Type B pancreatic cell (in vitro differentiated cells): ENCODE data around the gene USP19. TPM values are rescaled to one million over a fixed set of nuclear protein-coding genes. Genes with fewer than 3 reads are reported as not detected.

Source experiments
- DNase-seq: peaks from one replicate; pipeline ENCODE4 v3.0.0; 2021; ENCODE audit warnings: mixed read lengths; ENCODE audit not compliant: unreplicated experiment; ENCODE audit errors: extremely low spot score
- H3K27ac Mint-ChIP-seq: 2 replicates; pipeline ENCODE4 v1.8.0; 2021; ENCODE audit warnings: mild to moderate bottlenecking, mixed read lengths
- H3K27me3 Mint-ChIP-seq: 2 replicates; pipeline ENCODE4 v1.8.0; 2021; ENCODE audit warnings: mixed read lengths
- H3K36me3 Mint-ChIP-seq: 2 replicates; pipeline ENCODE4 v1.8.0; 2021; ENCODE audit warnings: mixed read lengths
- H3K4me1 Mint-ChIP-seq: one replicate; pipeline ENCODE4 v1.8.0; 2021; ENCODE audit warnings: mixed read lengths; ENCODE audit not compliant: unreplicated experiment
- H3K4me3 Mint-ChIP-seq: 2 replicates; pipeline ENCODE4 v1.8.0; 2021; ENCODE audit warnings: mild to moderate bottlenecking, mixed read lengths
- H3K9me3 Mint-ChIP-seq: 2 replicates; pipeline ENCODE4 v1.8.0; 2021; ENCODE audit warnings: mixed read lengths
- total RNA-seq: library from RNA; stranded (reverse); gene quantifications from 2 replicates; pipeline ENCODE4 v1.2.1, GENCODE V29; 2021; ENCODE audit warnings: low replicate concordance
- TF ChIP-seq, protein P1 (sequence below): fragments of 200-600 bp; sonication (generic); conservative IDR thresholded peaks from 2 replicates; pipeline ENCODE4 v1.5.0; 2021; ENCODE audit warnings: antibody characterized with exemption, mild to moderate bottlenecking

Gene USP19
- total RNA-seq, 1 donor from 2014 or later: 86.4 TPM

DNA sequence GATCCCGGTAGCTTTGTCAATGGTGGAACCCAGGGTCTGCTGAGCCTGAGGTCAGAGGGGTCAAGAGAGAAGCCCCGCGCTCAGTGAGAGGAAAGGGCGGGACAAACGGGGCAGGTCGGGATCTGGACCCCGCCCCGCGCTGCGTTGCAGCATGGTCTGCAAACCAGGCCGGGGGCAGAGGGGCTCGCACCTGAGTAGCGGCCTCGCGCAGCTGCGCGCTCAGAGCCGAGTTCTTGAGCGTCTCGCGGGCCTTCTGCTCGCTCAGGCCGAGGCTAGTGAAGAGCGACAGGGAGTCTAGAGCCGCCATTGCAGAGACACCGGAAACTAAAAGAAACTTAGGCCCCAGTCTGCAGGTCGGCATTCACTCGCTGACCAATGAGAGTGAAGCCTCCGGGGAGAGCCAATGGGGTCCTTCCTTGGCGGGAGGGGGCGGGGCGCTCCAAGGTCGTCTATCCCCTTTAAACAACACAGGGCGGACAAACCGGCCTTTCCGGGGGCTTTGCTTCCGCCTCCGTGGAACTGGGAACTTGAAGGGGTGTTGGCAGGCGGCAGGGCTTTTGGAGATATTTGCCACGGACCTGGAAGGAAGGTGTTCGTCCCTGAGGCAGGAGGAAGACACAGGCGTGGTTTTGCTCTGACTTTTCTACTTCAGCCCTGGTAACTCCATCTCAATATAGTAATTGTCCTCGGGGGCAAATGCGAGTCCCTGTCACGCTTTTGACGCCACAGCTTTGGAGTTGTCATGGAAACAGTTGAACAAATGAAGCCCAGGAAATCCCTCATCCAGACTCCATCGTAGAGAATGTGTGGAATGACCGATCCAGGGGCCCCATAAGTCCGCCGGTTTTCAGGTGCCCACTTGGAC, 16.0 kb downstream of the USP19 start, which contains the start of gene QARS1:
TSS of gene QARS1 (minus strand) at position 331 of the 865 bp plus-strand sequence. CDS start at position 307, 24 bp downstream.
- peaks cover 12% of the 10 kb centered on the region for H3K4me1 Mint-ChIP-seq
- H3K9me3 Mint-ChIP-seq: no peaks in the 10 kb centered on the region
- no peaks in the 10 kb centered on the region for H3K27me3 Mint-ChIP-seq
- DNase-seq: peak; percentile 90
- H3K27ac Mint-ChIP-seq: peak within 1 kb of the TSS; percentile 98
- H3K4me3 Mint-ChIP-seq: peak within 1 kb of the TSS; percentile 95
- TF ChIP-seq, protein P1, sequence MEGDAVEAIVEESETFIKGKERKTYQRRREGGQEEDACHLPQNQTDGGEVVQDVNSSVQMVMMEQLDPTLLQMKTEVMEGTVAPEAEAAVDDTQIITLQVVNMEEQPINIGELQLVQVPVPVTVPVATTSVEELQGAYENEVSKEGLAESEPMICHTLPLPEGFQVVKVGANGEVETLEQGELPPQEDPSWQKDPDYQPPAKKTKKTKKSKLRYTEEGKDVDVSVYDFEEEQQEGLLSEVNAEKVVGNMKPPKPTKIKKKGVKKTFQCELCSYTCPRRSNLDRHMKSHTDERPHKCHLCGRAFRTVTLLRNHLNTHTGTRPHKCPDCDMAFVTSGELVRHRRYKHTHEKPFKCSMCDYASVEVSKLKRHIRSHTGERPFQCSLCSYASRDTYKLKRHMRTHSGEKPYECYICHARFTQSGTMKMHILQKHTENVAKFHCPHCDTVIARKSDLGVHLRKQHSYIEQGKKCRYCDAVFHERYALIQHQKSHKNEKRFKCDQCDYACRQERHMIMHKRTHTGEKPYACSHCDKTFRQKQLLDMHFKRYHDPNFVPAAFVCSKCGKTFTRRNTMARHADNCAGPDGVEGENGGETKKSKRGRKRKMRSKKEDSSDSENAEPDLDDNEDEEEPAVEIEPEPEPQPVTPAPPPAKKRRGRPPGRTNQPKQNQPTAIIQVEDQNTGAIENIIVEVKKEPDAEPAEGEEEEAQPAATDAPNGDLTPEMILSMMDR: no peak
- H3K36me3 Mint-ChIP-seq: peaks cover 12% of the 10 kb centered on the region

DNA sequence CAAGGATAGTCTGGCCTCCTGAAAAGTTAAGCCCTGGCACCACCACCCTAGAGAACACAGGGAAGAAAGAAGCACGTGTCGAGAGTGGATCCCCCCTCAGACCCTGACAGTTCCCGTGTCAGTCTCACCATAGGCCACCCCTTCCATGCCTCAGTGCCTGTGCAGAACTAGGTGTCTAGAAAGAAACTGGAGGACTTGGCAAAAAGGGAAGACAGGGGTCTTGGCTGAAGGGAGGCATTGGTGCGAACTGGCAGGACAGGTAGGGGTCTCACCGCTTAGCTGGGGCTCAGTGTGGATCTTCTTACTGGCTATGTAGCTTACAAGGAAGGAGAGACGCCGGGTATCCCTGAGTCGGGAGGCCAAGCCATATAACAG, 16.6 kb downstream of the USP19 start:
- H3K9me3 Mint-ChIP-seq: no peaks in the 10 kb centered on the region
- H3K4me1 Mint-ChIP-seq: peaks cover 12% of the 10 kb centered on the region

DNA sequence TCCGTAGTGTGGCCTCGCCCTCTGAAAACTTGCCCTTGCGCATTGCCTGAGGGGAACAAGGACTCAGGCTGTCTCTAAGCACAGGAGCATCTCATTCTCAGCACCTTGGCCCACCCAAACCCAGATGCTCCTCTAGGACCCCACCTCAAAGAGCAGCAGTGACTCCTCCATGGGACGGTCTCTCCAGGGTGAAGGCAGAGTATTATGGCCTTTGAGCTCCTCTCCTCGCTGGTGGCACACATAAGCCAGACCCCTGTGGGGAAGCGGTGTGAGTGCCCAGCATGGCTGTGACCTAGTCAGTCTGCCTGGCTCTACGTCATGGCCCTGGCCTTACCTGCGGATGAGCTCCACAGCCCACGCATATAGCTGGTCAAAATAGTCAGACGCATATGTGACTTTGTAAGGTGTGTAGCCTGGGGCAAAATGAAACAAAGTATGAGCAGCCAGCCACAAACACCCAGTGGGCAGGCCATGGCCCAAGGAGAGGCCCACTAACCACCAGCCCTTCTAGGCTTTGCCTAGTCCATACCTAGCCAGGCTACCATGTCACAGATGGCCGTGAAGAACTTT, 20.5 kb downstream of the USP19 start:
- Mint-ChIP-seq H3K36me3 (peaks cover 11% of the 10 kb centered on the region), H3K27me3 (no peaks in the 10 kb centered on the region), H3K27ac (no peak overlapping the region), H3K4me1 (peaks cover 11% of the 10 kb centered on the region), H3K9me3 (no peaks in the 10 kb centered on the region), H3K4me3 (peak overlapping the region; percentile 25)
- TF ChIP-seq, protein P1: no peak
- DNase-seq: no peak

More for the DNA sequence above, 16.6 kb downstream of the USP19 start:
- TF ChIP-seq, protein P1: no peak
- DNase-seq: no peak
- Mint-ChIP-seq H3K4me3 (peak overlapping the region; percentile 95), H3K27me3 (no peaks in the 10 kb centered on the region), H3K27ac (peak overlapping the region; percentile 98), H3K36me3 (peaks cover 7% of the 10 kb centered on the region)

DNA sequence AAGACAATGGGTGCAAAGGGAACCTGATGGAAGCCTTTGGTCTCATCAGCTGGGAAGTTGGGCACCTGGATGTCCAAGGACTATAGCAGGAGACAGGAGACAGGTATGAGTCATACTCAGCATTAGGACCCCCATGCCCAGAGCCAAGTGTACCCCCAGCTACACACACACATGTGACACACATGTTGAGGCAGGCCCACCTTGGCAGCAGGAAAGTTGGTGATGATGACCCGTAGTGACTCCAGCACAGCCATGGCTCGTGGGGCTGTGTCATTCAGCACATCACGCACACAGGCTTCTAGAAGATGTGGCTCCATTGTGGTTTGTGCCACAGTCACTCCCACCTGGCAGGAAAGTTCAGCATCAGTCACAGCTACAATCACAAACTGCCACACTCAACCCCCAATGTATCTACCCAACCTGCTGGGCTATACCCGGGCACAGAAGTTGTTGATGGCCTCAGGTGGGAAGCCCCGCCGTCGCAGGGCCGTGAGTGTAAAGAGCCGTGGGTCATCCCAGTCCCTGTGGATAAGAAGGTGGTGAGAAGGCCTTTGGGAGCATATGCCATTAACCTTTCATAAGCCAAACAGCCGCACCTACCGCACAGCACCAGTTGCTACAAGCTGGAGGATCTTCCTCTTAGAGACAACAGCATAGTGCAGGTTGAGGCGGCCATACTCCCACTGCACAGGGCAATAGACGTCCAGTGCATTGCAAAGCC, 21.6 kb downstream of the USP19 start:
- no peaks in the 10 kb centered on the region for H3K27me3 Mint-ChIP-seq
- no peak overlapping the region for H3K4me3 Mint-ChIP-seq
- TF ChIP-seq, protein P1: no peak
- H3K36me3 Mint-ChIP-seq: peaks cover 11% of the 10 kb centered on the region
- H3K9me3 Mint-ChIP-seq: no peaks in the 10 kb centered on the region
- no peak for DNase-seq
- peaks cover 5% of the 10 kb centered on the region for H3K4me1 Mint-ChIP-seq
- H3K27ac Mint-ChIP-seq: no peak overlapping the region

DNA sequence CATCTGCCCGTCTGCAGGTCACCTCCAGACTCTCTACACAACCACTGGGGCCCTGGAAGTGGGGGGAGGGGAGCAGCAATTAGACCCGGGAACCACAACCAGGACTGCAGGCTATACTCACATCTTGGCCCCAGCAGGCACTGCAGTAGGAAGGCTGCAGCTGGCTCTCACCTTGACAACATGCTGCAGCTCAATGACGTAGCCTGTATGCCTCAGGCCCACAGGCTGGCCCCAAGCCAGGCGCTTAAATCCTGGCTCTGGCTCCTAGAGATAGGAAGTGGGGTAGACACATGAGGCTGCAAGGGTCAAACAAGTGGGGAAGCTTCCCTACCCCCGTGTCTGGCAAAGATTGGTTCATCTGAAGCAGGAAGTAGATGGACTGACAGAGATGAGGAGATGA, 22.2 kb downstream of the USP19 start:
- no peak for DNase-seq
- no peaks in the 10 kb centered on the region for H3K27me3 Mint-ChIP-seq
- no peaks in the 10 kb centered on the region for H3K9me3 Mint-ChIP-seq
- H3K36me3 Mint-ChIP-seq: peaks cover 11% of the 10 kb centered on the region
- no peak overlapping the region for H3K4me3 Mint-ChIP-seq
- TF ChIP-seq, protein P1: no peak
- peaks cover 3% of the 10 kb centered on the region for H3K4me1 Mint-ChIP-seq
- no peak overlapping the region for H3K27ac Mint-ChIP-seq
